HepG2 (cell line): Measurements from ENCODE around the gene ITGB8. TPM values are rescaled to one million over a fixed set of nuclear protein-coding genes. Genes with fewer than 3 reads are reported as not detected.

Source experiments
- ATAC-seq: fragments of 200-7000 bp; cut with Tn5 transposase; 3 replicates; pipeline ENCODE4 v1.9.1; 2020; ENCODE audit warnings: mild to moderate bottlenecking, moderate library complexity
- BruUV-seq: library from RNA; stranded (reverse); fragments of 400-500 nt; replicated peaks from 2 replicates; lab custom pipeline; 2021; lab: Mats Ljungman, UMichigan
- CTCF ChIA-PET: fragments of 300-600 bp; formaldehyde crosslinking; extraction: SDS; loops from one replicate; lab custom pipeline; 2021; ENCODE audit warnings: low total read pairs, inconsistent platforms, low intra/inter-chr PET ratio; lab: Yijun Ruan, JAX
- POLR2A ChIA-PET: fragments of 350-600 bp; sonication (Branson Sonifier 250); formaldehyde crosslinking; loops from one replicate; lab custom pipeline; 2020; ENCODE audit warnings: antibody characterized with exemption, inconsistent platforms; lab: Yijun Ruan, JAX
- DNase-seq: peaks from one replicate; pipeline ENCODE4 v3.0.0-alpha.2; 2015; ENCODE audit warnings: low spot score
- FAIRE-seq: peaks from 3 replicates; lab custom pipeline; 2011; peaks lifted over from hg19 to GRCh38; lab: Jason Lieb, UNC
- H2AFZ ChIP-seq: one replicate; pipeline ENCODE4 v1.6.1; 2011; ENCODE audit warnings: low read length, inconsistent platforms
- H3K27ac ChIP-seq: fragments of 300-600 bp; 3 replicates; pipeline ENCODE4 v1.8.0; 2011; ENCODE audit warnings: mixed run types, mild to moderate bottlenecking, mixed read lengths, low read length, inconsistent platforms; ENCODE audit not compliant: insufficient read depth; ENCODE audit errors: extremely low read length
- H3K27me3 ChIP-seq, 2 experiments: fragments of 200-600 bp in 1 of 2; 2 replicates in 1 of 2; 3 replicates in 1 of 2; pipeline versions ENCODE4 v1.6.0 to v1.8.0; 2011; ENCODE audit warnings: low read length in 2 of 2, mild to moderate bottlenecking in 2 of 2, moderate library complexity in 2 of 2, inconsistent platforms in 1 of 2; ENCODE audit not compliant: insufficient read depth in 2 of 2, control insufficient read depth in 1 of 2
- H3K36me3 ChIP-seq, 2 experiments: fragments of 200-600 bp in 1 of 2; replicated peaks in 1 of 2; 2 replicates in 1 of 2; 3 replicates in 1 of 2; pipeline versions ENCODE4 v1.5.1 to v1.8.0; 2011; ENCODE audit warnings: low read length in 2 of 2, inconsistent platforms in 1 of 2; ENCODE audit not compliant: insufficient read depth in 2 of 2, control insufficient read depth in 1 of 2
- H3K4me1 ChIP-seq: 2 replicates; pipeline ENCODE4 v1.5.1; 2012; ENCODE audit warnings: low read length, inconsistent platforms; ENCODE audit not compliant: insufficient read depth
- H3K4me2 ChIP-seq: 2 replicates; pipeline ENCODE4 v1.6.0; 2011; ENCODE audit warnings: low read depth, low read length, inconsistent platforms
- H3K4me3 ChIP-seq, 3 experiments: fragments of 200-600 bp in 1 of 3; sonication (generic), shearing (Covaris generic) in 1 of 3; replicated peaks in 1 of 3; 2 replicates each; pipeline ENCODE4 v1.5.1; 2011 to 2016; ENCODE audit warnings: low read length in 3 of 3, inconsistent platforms in 2 of 3, low read depth in 2 of 3, mild to moderate bottlenecking in 2 of 3, control low read depth in 1 of 3, mixed read lengths in 1 of 3; ENCODE audit not compliant: insufficient read depth in 1 of 3
- H3K79me2 ChIP-seq: one replicate; pipeline ENCODE4 v1.6.1; 2011; ENCODE audit warnings: low read length, inconsistent platforms; ENCODE audit not compliant: insufficient read depth
- H3K9ac ChIP-seq: 2 replicates; pipeline ENCODE4 v1.6.0; 2011; ENCODE audit warnings: mild to moderate bottlenecking, low read depth, low read length, inconsistent platforms; ENCODE audit not compliant: insufficient read depth
- H3K9me3 ChIP-seq: 2 replicates; pipeline ENCODE4 v1.5.1; 2012; ENCODE audit warnings: mild to moderate bottlenecking, low read length
- H4K20me1 ChIP-seq: 2 replicates; pipeline ENCODE4 v1.6.0; 2011; ENCODE audit warnings: inconsistent platforms, mild to moderate bottlenecking, low read length, moderate library complexity; ENCODE audit not compliant: insufficient read depth
- CCDC6 ChIP-seq: sonication (generic); formaldehyde crosslinking; IDR thresholded peaks from 2 replicates; pipeline ENCODE4 v1.8.1; 2022; ENCODE audit warnings: mild to moderate bottlenecking, missing genetic modification reagents, moderate library complexity
- SRF ChIP-seq: IDR thresholded peaks from 2 replicates; pipeline ENCODE4 v1.6.1; 2011; ENCODE audit warnings: mild to moderate bottlenecking, low read depth, low read length, moderate library complexity
- ZIK1 ChIP-seq: sonication (generic); formaldehyde crosslinking; IDR thresholded peaks from 2 replicates; pipeline ENCODE4 v1.5.0; 2020; ENCODE audit warnings: mild to moderate bottlenecking, low read depth, missing genetic modification reagents, borderline replicate concordance
- ZKSCAN5 ChIP-seq: sonication (generic); formaldehyde crosslinking; IDR thresholded peaks from 2 replicates; pipeline ENCODE4 v1.5.1; 2020; ENCODE audit warnings: mild to moderate bottlenecking, missing genetic modification reagents
- ZMYM3 ChIP-seq: sonication (generic); formaldehyde crosslinking; IDR thresholded peaks from 2 replicates; pipeline ENCODE4 v1.5.1; 2020; ENCODE audit warnings: mild to moderate bottlenecking, missing genetic modification reagents
- ZNF263 ChIP-seq: sonication (generic); formaldehyde crosslinking; IDR thresholded peaks from 2 replicates; pipeline ENCODE4 v1.4.0; 2020; ENCODE audit warnings: missing genetic modification reagents
- ZNF367 ChIP-seq: sonication (generic); formaldehyde crosslinking; IDR thresholded peaks from 2 replicates; pipeline ENCODE4 v1.4.0; 2020; ENCODE audit warnings: missing genetic modification reagents, borderline replicate concordance
- ZNF670 ChIP-seq: sonication (generic); formaldehyde crosslinking; IDR thresholded peaks from 2 replicates; pipeline ENCODE4 v1.8.0; 2022; ENCODE audit warnings: mild to moderate bottlenecking, missing genetic modification reagents, borderline replicate concordance
- ZNF839 ChIP-seq: sonication (generic); formaldehyde crosslinking; IDR thresholded peaks from 2 replicates; pipeline ENCODE4 v1.4.0; 2020; ENCODE audit warnings: missing genetic modification reagents, mild to moderate bottlenecking, borderline replicate concordance
- WGBS: methylation state at CpG from one replicate; pipeline ENCODE4 v1.1.6; 2017; ENCODE audit warnings: low lambda C conversion rate; 5-methylcytosine and 5-hydroxymethylcytosine counted together
- in situ Hi-C: cut with HindIII; loops from 2 replicates; pipeline ENCODE4 v1.10.0; 2017; ENCODE audit warnings: low pct_unique_long_range_greater_than_20kb; ENCODE audit not compliant: extremely low pct_ligation_motif_present
- intact Hi-C: fragments of 100-400 bp; cut with micrococcal nuclease; formaldehyde crosslinking; loops from one replicate; pipeline ENCODE4 v1.10.0; 2022; ENCODE audit not compliant: unreplicated experiment
- polyA plus RNA-seq, 8 experiments: library from polyadenylated mRNA; depleted of rRNA in 3 of 8; stranded (reverse) in 7 of 8; unstranded in 1 of 8; fragments of >200 nt; fragmentation: Illumina TruSeq in 4 of 8; extraction: Trizol in 4 of 8; gene quantifications; 2 replicates each; pipeline versions ENCODE4 v1.2.1 to v1.2.3, GENCODE V29; 2011 to 2016; ENCODE audit warnings: low read depth in 4 of 8, missing spikeins in 1 of 8, mixed read lengths in 1 of 8; ENCODE audit not compliant: insufficient read depth in 1 of 8
- total RNA-seq, 5 experiments: library from RNA; depleted of rRNA; stranded (reverse); fragments of >200 nt; fragmentation: Illumina TruSeq; extraction: Trizol; gene quantifications; 2 replicates each; pipeline ENCODE4 v1.2.3, GENCODE V29; 2016; ENCODE audit warnings: low read depth in 1 of 5
- TF ChIP-seq, protein P1 (sequence below): sonication (generic); formaldehyde crosslinking; IDR thresholded peaks from 2 replicates; pipeline ENCODE4; 2020; ENCODE audit warnings: missing genetic modification reagents, mild to moderate bottlenecking, borderline replicate concordance
- TF ChIP-seq, protein P2 (sequence below), 2 experiments: IDR thresholded peaks; 2 replicates each; pipeline ENCODE4 v1.6.1; 2011 to 2012; ENCODE audit warnings: low read length in 2 of 2, borderline replicate concordance in 1 of 2, low read depth in 1 of 2, mild to moderate bottlenecking in 1 of 2, moderate library complexity in 1 of 2

Gene ITGB8
- total and polyA plus RNA-seq, 2 of the 13 experiments (the other 11 are each of a cell fraction or from before 2014, with no cell fraction given): 0.01 TPM; not detected in 1

DNA sequence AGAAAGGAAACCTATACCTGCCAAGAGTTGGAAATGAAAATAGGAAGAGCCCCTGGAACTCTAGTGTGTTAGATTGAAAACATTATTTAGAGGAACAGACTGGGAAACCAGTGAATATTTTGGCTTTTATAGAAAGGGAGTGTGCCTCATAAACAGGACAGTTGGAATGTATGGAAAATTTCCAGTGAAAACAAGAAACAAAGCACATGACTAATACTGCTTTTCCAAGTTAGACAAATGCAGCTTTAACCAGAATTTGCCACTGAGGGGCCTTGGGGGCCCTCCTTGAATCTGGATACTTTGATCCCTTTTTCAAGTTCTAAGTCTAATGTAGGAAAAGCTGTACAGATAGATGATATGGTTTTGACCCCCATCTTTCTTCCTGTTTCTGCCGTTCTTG is 21.2 kb downstream of the ITGB8 start:
- BruUV-seq: no TSS peak
- in situ Hi-C loops: no loop called here
- no peak overlapping the region for H3K9ac ChIP-seq
- FAIRE-seq: no peak
- no peaks in the 10 kb centered on the region for H3K36me3 ChIP-seq
- no peak for ATAC-seq
- H2AFZ ChIP-seq: no peak overlapping the region
- POLR2A ChIA-PET: no interaction called here
- TF ChIP-seq, protein P1, sequence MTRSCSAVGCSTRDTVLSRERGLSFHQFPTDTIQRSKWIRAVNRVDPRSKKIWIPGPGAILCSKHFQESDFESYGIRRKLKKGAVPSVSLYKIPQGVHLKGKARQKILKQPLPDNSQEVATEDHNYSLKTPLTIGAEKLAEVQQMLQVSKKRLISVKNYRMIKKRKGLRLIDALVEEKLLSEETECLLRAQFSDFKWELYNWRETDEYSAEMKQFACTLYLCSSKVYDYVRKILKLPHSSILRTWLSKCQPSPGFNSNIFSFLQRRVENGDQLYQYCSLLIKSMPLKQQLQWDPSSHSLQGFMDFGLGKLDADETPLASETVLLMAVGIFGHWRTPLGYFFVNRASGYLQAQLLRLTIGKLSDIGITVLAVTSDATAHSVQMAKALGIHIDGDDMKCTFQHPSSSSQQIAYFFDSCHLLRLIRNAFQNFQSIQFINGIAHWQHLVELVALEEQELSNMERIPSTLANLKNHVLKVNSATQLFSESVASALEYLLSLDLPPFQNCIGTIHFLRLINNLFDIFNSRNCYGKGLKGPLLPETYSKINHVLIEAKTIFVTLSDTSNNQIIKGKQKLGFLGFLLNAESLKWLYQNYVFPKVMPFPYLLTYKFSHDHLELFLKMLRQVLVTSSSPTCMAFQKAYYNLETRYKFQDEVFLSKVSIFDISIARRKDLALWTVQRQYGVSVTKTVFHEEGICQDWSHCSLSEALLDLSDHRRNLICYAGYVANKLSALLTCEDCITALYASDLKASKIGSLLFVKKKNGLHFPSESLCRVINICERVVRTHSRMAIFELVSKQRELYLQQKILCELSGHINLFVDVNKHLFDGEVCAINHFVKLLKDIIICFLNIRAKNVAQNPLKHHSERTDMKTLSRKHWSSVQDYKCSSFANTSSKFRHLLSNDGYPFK (CRISPR knock-in tag): no peak
- no peak for TF ChIP-seq SRF
- TF ChIP-seq ZIK1: no peak
- TF ChIP-seq ZNF839 (CRISPR knock-in tag): no peak
- TF ChIP-seq ZNF670: no peak
- TF ChIP-seq ZNF367: no peak
- no peak for TF ChIP-seq ZNF263 (CRISPR knock-in tag)
- TF ChIP-seq, protein P2, sequence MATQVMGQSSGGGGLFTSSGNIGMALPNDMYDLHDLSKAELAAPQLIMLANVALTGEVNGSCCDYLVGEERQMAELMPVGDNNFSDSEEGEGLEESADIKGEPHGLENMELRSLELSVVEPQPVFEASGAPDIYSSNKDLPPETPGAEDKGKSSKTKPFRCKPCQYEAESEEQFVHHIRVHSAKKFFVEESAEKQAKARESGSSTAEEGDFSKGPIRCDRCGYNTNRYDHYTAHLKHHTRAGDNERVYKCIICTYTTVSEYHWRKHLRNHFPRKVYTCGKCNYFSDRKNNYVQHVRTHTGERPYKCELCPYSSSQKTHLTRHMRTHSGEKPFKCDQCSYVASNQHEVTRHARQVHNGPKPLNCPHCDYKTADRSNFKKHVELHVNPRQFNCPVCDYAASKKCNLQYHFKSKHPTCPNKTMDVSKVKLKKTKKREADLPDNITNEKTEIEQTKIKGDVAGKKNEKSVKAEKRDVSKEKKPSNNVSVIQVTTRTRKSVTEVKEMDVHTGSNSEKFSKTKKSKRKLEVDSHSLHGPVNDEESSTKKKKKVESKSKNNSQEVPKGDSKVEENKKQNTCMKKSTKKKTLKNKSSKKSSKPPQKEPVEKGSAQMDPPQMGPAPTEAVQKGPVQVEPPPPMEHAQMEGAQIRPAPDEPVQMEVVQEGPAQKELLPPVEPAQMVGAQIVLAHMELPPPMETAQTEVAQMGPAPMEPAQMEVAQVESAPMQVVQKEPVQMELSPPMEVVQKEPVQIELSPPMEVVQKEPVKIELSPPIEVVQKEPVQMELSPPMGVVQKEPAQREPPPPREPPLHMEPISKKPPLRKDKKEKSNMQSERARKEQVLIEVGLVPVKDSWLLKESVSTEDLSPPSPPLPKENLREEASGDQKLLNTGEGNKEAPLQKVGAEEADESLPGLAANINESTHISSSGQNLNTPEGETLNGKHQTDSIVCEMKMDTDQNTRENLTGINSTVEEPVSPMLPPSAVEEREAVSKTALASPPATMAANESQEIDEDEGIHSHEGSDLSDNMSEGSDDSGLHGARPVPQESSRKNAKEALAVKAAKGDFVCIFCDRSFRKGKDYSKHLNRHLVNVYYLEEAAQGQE (IDR thresholded peaks at IDR 0.05; ENCODE audit: borderline replicate concordance in 1 of 2, low read depth in 1 of 2, low read length in 2 of 2): no peak
- no peak for TF ChIP-seq CCDC6 (CRISPR knock-in tag)
- no peak for TF ChIP-seq ZKSCAN5
- TF ChIP-seq ZMYM3 (CRISPR knock-in tag): no peak
- TF ChIP-seq, all 625 proteins: peak for 0
- no peaks in the 10 kb centered on the region for H3K4me1 ChIP-seq
- no peaks in the 10 kb centered on the region for H3K9me3 ChIP-seq
- no peak overlapping the region for H3K4me3 ChIP-seq
- no peak overlapping the region for H3K4me2 ChIP-seq
- no peak for DNase-seq
- 33% methylated on average over 1 of the region's 1 CpG for WGBS
- intact Hi-C loops: no loop called here
- CTCF ChIA-PET: no interaction called here
- H3K27ac ChIP-seq: no peak overlapping the region
- no peaks in the 10 kb centered on the region for H3K27me3 ChIP-seq
- no peaks in the 10 kb centered on the region for H4K20me1 ChIP-seq
- no peaks in the 10 kb centered on the region for H3K79me2 ChIP-seq
